HL-60 (cell line): ENCODE results near the gene BTBD6.

Experiments
- DNase-seq, 2 experiments: peaks; one replicate each; pipeline ENCODE4 v3.0.0-alpha.2; 2010 to 2020; ENCODE audit warnings: low read depth in 1 of 2, low spot score in 1 of 2
- H3K27ac ChIP-seq: fragments of 250-450 bp; sonication (Bioruptor Pico); replicated peaks from 2 replicates; pipeline ENCODE4 v1.5.1; 2020; ENCODE audit warnings: mild to moderate bottlenecking, moderate library complexity
- H3K27me3 ChIP-seq: fragments of 250-450 bp; sonication (Bioruptor Pico); 2 replicates; pipeline ENCODE4 v1.5.1; 2021; ENCODE audit warnings: mild to moderate bottlenecking, moderate library complexity; ENCODE audit not compliant: insufficient read depth, poor library complexity, severe bottlenecking
- H3K4me3 ChIP-seq: replicated peaks from 2 replicates; pipeline ENCODE4 v1.5.1; 2011; ENCODE audit warnings: mild to moderate bottlenecking, control low read depth, low read length; ENCODE audit not compliant: insufficient read depth
- CTCF ChIP-seq: IDR thresholded peaks from one replicate; pipeline ENCODE4 v1.5.1; 2011; ENCODE audit warnings: low read length, control low read depth, inconsistent platforms; ENCODE audit not compliant: insufficient read depth
- GABPA ChIP-seq: IDR thresholded peaks from 2 replicates; pipeline ENCODE4 v1.6.1; 2012; ENCODE audit warnings: low read depth
- POLR2AphosphoS5 ChIP-seq: IDR thresholded peaks from 2 replicates; pipeline ENCODE4 v1.6.1; 2012; ENCODE audit warnings: low read depth
- REST ChIP-seq: IDR thresholded peaks from 2 replicates; pipeline ENCODE4 v1.6.1; 2012; ENCODE audit warnings: low read depth; ENCODE audit not compliant: insufficient replicate concordance
- SPI1 ChIP-seq: IDR thresholded peaks from 2 replicates; pipeline ENCODE4 v1.6.1; 2012; ENCODE audit warnings: low read depth, mild to moderate bottlenecking, borderline replicate concordance

Gene BTBD6

GRCh38 chr14:105220699-105221597 lies 27.4 kb upstream of the BTBD6 start:
- no peak for TF ChIP-seq CTCF
- no peak for TF ChIP-seq SPI1
- TF ChIP-seq GABPA = no peak
- TF ChIP-seq REST = no peak
- TF ChIP-seq POLR2AphosphoS5 = no peak
- Histone ChIP-seq H3K4me3 (no peak overlapping the region), H3K27ac (no peak overlapping the region), H3K27me3 (no peaks in the 10 kb centered on the region)
- no peak for DNase-seq

DNA sequence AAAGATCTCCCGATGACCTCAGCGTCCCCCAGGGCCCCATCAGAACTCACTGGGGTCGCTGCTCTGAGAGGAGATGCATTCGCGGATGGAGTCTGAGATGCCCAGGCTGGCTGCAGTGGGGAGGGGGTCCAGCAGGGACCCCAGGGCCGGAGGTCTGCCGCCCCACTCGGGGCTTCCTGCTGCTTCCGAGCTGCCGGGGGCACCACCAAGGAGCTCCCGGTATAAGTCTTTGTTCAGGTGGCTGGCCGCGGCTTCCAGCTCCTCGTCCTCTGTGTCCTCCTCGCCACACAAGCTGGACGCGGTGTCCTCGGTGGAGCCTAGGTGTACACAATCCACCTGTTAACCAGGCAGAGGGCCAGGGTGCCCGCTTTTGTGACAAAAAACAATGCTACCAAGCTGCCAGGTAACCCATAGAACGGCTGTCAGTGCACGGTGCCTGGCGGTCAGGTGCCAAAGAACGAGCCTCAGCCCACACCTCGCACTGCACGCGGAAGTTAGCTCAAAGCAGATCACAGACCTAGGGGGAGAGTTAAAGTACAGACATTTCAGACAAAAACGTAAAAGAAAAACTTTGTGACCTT lies 26.6 kb upstream of the BTBD6 start:
- no peak overlapping the region for H3K27ac ChIP-seq

GRCh38 chr14:105223260-105223659 lies 25.1 kb upstream of the BTBD6 start:
- H3K4me3 ChIP-seq = no peak overlapping the region
- no peak for DNase-seq
- no peaks in the 10 kb centered on the region for H3K27me3 ChIP-seq
- H3K27ac ChIP-seq = no peak overlapping the region
- TF ChIP-seq GABPA (no peak), SPI1 (no peak), CTCF (no peak), REST (no peak), POLR2AphosphoS5 (no peak)

More for the DNA sequence above, 26.6 kb upstream of the BTBD6 start:
- Histone ChIP-seq H3K27me3 (no peaks in the 10 kb centered on the region), H3K4me3 (no peak overlapping the region)
- TF ChIP-seq POLR2AphosphoS5 = no peak
- no peak for TF ChIP-seq GABPA
- no peak for TF ChIP-seq SPI1
- DNase-seq = no peak

- TF ChIP-seq SPI1 (no peak), POLR2AphosphoS5 (no peak), REST (no peak), CTCF (no peak), GABPA (no peak)
- DNase-seq = peak; percentile 17 to 63
- no peaks in the 10 kb centered on the region for H3K27me3 ChIP-seq
- H3K27ac ChIP-seq = no peak overlapping the region
- H3K4me3 ChIP-seq = no peak overlapping the region
Observed at GRCh38 chr14:105223770-105224544, 24.4 kb upstream of the BTBD6 start.
